Epithelial cell of esophagus (primary cell): ENCODE data around the gene USH2A.
A peak's percentile ranks its signal among the peaks of the same experiment; 100 is the strongest.

Experiments used
- DNase-seq: peaks from one replicate; pipeline ENCODE4 v3.0.0; 2010; ENCODE audit warnings: low read depth
- H3K4me3 ChIP-seq: 2 replicates; pipeline ENCODE4 v1.5.1; 2011; ENCODE audit warnings: mild to moderate bottlenecking, low read length, control low read depth
- CTCF ChIP-seq: IDR thresholded peaks from 2 replicates; pipeline ENCODE4 v1.5.1; 2011; ENCODE audit warnings: low read depth, mild to moderate bottlenecking, low read length, control low read depth, inconsistent platforms; ENCODE audit not compliant: insufficient read depth; ENCODE audit errors: missing control alignments

Gene USH2A

GRCh38 chr1:216183454-216183853 lies 239.8 kb downstream of the USH2A start:
- no peak overlapping the region for H3K4me3 ChIP-seq
- no peak for TF ChIP-seq CTCF
- DNase-seq: peak; percentile 18

- no peak for TF ChIP-seq CTCF
- H3K4me3 ChIP-seq: no peak overlapping the region
- DNase-seq: peak; percentile 59
These were observed 240.2 kb downstream of the USH2A start for GRCh38 chr1:216183007-216183406.

- no peak overlapping the region for H3K4me3 ChIP-seq
- no peak for TF ChIP-seq CTCF
- no peak for DNase-seq
These were observed 241.7 kb downstream of the USH2A start for GRCh38 chr1:216181590-216181989.

GRCh38 chr1:216178281-216178680 lies 245.0 kb downstream of the USH2A start:
- no peak for DNase-seq
- H3K4me3 ChIP-seq: no peak overlapping the region
- no peak for TF ChIP-seq CTCF

GRCh38 chr1:216176970-216177369 lies 246.3 kb downstream of the USH2A start:
- no peak for DNase-seq
- TF ChIP-seq CTCF: no peak

GRCh38 chr1:216175714-216176113 lies 247.5 kb downstream of the USH2A start:
- no peak for DNase-seq
- TF ChIP-seq CTCF: no peak
- H3K4me3 ChIP-seq: no peak overlapping the region

More at GRCh38 chr1:216176970-216177369, 246.3 kb downstream of the USH2A start:
- no peak overlapping the region for H3K4me3 ChIP-seq

- no peak for DNase-seq
- H3K4me3 ChIP-seq: no peak overlapping the region
- no peak for TF ChIP-seq CTCF
These were observed 249.8 kb downstream of the USH2A start for GRCh38 chr1:216173376-216173995.
